Limb (tissue), 2 donors: ENCODE results near the gene SHLD2.
"Not testable (repeated sequence)": the region's sequence is repeated elsewhere in the genome, so short reads cannot be mapped to it uniquely, and the experiment has no call there.

ENCODE experiments used
- DNase-seq, 2 donors: peaks; one replicate each; pipeline ENCODE4 v3.0.0-alpha.2; 2016; ENCODE audit errors: extremely low spot score in 2 of 2

The SHLD2 gene, protein sequence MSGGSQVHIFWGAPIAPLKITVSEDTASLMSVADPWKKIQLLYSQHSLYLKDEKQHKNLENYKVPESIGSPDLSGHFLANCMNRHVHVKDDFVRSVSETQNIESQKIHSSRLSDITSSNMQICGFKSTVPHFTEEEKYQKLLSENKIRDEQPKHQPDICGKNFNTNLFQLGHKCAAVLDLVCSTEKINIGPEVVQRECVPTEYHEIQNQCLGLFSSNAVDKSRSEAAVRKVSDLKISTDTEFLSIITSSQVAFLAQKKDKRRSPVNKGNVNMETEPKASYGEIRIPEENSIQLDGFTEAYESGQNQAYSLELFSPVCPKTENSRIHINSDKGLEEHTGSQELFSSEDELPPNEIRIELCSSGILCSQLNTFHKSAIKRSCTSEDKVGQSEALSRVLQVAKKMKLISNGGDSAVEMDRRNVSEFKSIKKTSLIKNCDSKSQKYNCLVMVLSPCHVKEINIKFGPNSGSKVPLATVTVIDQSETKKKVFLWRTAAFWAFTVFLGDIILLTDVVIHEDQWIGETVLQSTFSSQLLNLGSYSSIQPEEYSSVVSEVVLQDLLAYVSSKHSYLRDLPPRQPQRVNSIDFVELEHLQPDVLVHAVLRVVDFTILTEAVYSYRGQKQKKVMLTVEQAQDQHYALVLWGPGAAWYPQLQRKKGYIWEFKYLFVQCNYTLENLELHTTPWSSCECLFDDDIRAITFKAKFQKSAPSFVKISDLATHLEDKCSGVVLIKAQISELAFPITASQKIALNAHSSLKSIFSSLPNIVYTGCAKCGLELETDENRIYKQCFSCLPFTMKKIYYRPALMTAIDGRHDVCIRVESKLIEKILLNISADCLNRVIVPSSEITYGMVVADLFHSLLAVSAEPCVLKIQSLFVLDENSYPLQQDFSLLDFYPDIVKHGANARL

DNA sequence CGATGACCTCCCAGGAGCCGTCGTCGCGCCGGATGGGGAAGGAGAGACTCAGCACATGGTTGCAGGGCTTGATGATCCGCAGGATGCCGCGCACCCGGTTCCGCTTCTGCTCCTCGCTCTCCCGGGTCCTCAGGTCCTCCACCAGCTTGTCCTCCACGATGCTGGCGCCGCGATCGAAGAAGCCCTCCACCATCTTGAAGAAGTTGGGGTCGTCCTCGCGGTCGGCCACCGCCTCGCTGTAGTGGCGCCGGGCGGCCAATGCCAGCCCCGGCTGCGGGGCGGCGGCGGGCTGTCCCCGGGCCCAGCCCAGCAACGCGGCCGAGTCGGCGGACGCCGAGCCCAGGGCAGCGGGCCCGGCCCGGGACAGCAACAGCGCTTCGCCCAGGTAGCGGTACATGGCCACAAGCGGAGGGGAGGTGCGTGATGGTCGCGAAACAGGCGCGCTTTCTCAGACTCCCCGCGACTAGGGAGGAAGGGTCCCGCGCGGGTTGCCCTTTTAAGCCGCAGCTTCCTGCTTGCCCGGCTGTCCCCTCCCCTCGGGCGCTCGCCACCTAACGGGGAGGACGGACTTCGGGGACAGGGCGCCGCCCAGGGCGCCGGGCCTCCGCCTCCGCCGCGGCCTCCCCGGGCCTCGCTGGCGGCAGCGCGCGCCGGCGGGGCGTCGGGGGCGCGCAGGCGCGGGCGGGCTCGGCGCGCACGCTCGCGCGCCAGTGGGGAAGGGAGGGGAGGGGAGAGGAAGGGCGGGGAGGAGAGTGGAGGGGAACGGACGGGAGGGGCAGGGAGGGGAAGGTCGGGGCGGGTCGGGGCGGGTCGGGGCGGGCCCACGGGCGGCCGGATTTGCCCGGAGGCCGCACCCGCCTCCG, at the start of gene SHLD2, which contains the start of gene GLUD1:
SHLD2 (plus strand) TSS at position 834 of the 863 bp plus-strand sequence. CDS start 56,149 bp downstream, outside the sequence.
GLUD1 (minus strand) TSS at position 471 of the 863 bp plus-strand sequence; CDS start at position 397, 74 bp downstream.
- DNase-seq = peak; percentile 86 to 92

DNA sequence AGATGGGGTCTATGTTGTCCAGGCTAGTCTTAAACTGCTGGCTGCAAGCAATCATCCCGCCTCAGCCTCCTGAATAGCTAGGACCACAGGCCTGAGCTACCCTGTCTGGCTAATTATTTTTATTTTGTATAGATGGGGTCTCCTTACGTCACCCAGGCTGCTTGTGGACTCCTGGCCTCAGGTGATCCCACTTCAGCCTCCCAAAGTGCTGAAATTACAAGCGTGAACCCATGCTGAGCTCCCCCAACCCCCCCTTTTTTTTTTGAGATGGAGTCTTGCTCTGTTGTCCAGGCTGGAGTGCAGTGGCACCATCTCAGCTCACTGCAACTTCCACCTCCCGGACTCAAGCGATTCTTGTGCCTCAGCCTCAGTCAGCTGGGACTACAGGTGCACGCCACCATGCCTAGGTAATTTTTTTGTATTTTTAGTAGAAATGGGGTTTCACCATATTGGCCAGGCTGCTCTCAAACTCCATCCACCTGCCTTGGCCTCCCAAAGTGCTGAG, 49.5 kb upstream of the SHLD2 start:
- no peak for DNase-seq

DNA sequence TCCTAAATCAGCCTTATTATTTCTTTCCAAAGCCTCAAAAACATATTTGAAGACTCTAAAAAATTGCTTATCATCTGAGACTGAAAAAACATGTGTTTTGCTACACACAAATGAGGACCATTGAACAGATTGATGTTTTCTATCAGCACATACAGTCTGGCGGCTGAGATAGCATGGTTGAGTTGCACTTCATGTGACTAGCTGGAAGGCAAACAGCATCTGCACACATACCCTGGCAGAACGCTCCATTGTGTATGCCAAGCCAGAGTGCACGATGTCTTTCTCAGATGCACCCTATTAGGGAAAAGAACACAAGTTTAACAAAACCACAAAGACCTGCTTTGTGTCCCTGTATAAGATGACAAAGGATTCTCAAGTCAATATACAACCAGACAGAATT, 41.9 kb upstream of the SHLD2 start:
- DNase-seq = no peak

DNA sequence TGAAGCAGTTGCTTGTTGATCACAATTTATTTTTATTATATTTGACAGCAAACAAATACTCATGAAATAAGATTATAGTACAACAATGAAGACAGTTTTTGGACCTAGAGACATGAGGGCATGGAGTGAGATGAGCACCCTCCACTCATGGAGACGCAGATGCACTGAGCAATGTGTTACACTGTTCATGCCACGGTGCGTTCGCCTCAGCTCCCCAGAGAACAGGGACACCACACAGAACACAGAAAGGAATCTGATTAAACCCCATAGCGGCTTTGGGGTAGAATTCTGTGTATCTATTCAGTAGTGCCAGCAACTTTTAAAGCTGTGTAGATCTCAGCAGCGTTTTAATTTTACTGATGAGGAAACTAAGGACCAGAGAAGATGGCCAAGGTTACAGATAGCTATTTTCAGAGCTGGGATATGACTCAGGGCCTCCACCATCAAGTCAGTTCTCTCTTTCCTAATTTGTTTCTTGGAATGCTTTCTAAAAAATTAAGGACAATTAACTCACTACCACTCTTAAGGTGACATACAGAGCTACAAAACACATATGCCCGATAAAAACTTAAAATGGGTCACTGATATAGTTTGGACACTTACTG, 41.3 kb upstream of the SHLD2 start:
- no peak for DNase-seq

DNA sequence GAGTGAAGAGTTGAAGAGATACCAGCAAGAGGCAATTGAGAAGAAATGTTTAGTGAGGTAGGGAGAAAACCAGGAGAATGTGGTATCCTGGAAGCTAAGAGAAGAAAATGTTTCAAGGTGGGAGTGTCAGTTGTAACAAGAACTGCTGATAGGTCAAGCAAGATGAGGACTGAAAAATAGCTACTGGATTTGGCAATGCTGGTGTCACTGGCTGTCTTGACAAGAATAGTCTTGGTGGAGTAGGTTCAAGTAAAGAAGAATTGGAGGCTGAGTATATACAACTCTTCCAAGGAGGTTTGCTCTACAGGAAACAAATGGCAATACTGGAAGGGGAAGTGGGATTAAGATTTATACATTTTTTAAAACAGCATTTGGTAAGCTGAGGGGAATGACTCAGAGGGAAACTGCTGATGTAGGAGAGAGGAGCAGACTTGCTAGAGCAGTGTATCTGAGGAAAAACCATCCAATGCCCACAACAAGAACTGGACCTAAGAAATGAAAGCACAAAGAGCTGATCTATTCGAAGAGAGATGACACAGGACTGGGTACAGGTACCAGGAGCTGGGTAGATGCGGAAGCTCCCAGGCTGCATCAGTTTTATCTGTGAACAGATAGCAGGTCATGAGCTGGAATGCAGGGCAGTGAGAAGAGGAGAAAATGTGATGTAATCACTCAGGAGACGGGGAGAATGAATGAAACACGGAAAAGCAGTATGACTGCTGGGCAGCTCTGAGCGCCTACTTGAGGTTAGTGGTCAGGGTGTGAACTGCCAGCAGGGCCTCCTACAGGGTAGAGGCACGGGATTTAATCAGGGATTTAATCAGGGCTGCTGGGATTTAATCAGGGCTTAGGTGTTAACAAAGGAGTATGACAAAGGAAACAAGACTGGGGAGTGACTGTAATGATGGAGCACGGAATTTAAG, 40.4 kb upstream of the SHLD2 start:
- DNase-seq = no peak

DNA sequence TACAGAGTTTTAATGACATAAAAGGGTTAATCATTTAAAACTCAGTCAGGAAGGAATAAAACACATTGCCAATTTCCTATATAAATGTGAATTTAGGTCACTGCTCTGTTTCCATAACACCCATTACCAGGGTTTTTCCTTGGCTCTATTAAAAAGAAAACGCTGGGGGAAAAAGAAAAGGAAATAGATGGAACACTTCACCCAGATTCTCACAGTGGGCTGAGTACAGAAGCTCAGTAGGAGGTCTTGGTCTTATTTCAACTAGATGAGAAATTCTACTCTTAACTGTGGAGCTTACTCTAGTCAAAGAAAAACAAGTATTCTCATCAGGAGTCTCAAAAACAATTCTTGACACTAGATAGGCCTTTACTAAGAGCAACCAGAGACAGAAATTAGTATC, 36.8 kb upstream of the SHLD2 start:
- DNase-seq = no peak

DNA sequence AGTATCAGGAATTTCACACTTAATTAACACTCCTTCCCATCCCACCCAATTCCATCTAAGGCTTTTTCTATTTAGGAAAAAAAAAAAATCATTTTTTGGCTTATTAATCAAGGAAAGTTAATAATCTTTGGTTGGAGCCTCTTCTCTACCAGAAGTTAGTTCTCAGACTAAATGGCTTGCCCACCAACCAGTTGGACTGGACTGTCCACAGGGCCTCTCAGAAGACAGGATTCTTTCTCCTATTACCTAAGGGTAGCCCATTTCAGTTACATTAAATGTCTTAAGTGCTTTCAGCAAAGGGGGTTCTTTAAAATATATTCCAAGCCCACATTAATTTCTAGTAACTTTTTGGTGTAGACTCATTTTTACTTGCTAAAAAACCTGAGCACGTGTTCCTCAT, 35.6 kb upstream of the SHLD2 start:
- no peak for DNase-seq

DNA sequence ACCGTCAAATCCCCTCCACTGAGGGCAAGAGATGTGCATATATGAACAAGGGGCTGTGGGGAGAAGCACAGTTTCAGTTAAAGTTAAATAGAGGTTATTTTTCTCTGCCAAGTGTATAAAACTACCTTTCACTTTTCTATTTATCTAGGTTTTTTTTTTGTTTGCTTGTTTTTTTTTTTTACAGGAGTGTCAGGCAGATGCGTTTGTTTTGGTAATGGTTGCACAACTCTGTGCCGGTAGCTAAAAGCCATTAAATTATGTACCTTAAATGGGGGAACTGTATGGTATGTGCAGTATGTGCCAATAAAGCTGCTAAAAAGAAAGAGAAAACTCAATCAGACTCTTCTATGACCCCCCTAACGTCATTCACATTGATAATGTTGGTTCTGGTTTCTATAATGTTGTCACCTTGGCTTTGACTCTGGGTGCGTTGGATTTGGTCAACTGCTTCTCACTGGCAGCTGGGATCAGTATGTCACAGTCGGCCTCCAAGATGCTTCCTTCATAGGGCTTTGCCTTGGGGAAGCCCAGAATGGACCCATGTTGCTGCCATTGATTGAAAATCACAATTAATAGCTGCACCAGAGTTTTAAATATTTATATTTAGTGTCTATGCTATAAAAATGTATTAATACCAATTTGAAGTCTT, 34.6 kb upstream of the SHLD2 start:
- DNase-seq = no peak

DNA sequence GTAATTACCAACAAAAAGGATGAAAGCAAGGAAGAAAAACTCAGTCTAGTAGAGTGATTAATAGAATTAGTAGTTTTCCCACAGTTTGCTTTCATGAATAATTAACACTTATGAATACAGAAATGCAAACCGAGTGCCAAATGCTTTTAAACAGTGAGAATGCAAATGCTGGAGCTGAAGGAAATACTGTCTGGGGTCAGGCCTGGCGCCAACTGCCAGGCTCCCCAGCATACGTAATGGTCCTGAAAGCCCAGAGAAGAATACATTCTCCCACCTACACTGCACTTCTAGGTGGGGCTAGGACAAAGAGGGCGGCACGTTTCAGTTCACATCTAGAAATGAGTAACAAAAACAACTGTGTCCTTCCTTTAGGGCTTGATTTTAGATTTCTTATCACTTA, 30.4 kb upstream of the SHLD2 start:
- no peak for DNase-seq

DNA sequence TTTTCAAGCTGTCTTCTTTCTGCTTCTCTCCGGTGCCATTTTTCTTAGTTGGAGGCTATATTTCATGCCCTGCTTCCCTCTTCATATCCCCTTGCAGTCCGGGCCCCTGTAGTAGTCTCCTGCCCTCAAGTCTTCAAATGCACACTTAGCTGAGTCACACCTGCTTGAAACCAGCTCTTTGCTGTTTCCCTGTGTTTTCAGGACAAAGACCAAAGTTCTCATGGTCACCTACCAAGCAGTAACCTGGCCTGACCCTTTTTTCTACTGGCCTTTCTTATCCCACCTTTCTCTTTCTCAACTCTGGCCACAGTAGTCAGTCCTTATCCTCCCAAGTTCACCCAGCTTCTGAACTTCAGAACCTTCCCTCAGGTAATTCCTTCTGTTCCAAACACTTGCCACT, 28.8 kb upstream of the SHLD2 start:
- DNase-seq = no peak

DNA sequence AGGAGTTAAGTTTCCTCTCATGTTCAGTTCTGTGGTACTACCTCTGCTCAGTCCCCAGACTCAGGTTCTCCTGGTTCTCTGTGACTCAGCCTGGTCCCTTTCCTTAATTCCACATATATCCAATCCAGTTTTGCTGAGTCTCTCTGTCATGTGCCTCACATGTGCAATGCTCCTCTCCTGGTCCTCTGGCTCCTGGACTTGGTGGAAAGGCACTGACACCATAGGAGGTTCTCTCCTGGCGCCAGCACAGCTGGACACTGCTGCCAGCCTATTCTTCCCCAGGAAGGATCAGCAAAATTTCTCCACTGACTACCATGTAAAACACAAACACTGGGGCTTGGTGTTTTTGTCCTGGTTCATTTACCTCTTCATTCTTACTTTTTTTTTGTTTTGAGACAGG, 28.1 kb upstream of the SHLD2 start:
- DNase-seq = no peak

DNA sequence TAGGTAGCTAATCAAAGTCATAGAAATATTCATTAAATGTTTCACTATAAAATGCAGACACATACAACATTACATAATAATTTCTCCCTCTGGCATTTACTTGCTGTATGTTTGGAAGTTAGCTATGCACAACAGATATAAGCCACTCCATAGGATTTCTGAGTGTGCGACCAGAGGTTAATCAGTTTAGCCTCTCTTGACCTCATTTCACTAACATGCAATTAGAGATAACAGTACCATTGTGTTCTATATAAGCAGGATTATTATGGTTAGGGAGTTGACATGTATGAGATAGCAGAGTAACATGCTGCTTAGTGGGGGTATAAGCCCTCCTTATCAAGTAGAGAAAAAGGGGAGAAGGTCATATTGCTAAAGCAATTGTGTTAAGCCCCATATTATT, 26.7 kb upstream of the SHLD2 start:
- DNase-seq = no peak

DNA sequence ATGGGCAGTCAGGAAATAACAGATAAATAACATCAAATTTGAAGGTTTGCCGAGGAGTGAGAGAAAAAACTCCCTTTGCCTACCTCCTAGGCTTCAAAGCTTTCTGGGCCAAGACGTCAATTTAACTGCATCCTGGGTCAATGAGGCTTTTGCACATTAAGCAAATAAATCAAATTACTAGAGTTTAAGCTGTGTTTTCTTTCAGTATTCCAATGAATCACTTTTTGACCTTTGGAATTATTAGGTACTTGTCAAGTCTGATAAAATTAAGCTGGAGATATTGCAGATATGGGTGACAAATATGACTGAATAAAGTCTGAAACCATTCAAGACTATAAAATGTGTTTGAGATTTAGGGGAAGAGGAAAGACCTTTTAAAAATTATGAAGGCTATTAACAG, 22.6 kb upstream of the SHLD2 start:
- no peak for DNase-seq

DNA sequence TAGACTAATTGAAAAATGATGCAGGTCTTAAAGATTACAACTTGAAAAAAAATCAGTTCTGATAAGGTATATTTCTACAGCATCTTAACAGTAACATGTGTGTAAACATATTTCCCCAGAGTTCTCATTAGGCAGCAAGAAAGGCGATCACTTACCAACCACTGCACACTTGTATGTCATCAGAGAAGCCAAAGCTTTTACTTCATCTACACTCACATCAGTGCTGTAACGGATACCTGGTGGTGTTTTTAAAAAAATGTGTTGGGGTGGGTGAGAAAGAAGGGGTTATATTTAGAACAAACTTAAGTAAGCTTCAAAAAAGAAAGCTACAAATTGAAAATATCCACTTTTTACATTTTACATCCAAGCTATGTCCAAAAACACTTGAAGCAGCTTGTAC, 18.6 kb upstream of the SHLD2 start:
- not testable (repeated sequence) for DNase-seq

DNA sequence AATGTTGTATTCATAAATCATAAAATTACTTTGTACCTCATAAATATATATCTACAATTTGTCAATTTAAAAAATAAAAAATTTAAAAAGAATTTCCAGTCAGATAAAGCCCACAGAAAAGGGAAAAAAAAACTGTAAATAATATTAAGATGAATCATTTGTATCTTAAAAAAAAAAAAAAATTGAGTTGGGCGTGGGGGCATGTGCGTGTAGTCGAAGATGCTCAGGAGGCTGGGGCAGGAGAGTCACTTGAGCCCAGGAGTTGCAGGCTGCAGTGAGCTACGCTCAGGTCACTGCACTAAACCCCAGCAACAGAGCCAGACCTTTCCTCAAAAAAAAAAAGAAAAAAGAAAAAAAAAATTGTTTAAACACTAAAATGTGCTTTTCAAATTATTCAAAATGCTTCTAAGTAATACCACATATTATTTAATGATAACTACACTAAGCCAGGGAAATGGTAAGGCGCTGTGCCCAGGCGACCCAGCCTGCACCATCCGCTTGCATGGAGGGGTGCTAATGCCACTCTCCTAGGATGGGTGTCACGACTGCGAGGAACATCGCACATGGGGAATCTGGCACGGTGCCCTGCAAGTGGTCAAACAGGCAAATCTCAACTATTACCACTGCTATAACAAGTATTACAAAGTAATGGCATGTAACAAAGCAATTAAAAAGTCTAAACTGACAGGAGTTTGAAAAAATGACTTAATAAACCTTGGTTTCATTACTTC, 15.7 kb upstream of the SHLD2 start:
- no peak for DNase-seq

DNA sequence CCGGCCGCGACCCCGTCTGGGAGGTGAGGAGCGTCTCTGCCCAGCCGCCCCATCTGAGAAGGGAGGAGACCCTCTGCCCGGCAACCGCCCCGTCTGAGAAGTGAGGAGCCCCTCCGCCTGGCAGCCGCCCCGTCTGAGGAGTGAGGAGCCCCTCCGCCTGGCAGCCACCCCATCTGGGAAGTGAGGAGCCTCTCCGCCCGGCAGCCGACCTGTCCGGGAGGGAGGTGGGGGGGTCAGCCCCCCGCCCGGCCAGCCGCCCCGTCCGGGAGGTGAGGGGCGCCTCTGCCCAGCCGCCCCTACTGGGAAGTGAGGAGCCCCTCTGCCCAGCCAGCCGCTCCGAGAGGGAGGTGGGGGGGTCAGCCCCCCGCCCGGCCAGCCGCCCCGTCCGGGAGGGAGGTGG, 14.4 kb upstream of the SHLD2 start:
- not testable (repeated sequence) for DNase-seq

DNA sequence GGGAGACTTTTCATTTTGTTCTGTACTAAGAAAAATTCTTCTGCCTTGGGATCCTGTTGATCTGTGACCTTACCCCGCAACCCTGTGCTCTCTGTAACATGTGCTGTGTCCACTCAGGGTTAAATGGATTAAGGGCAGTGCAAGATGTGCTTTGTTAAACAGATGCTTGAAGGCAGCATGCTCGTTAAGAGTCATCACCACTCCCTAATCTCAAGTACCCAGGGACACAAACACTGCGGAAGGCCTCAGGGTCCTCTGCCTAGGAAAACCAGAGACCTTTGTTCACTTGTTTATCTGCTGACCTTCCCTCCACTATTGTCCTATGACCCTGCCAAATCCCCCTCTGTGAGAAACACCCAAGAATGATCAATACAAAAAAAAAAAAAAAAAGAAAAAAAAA, 13.4 kb upstream of the SHLD2 start:
- DNase-seq = not testable (repeated sequence)

DNA sequence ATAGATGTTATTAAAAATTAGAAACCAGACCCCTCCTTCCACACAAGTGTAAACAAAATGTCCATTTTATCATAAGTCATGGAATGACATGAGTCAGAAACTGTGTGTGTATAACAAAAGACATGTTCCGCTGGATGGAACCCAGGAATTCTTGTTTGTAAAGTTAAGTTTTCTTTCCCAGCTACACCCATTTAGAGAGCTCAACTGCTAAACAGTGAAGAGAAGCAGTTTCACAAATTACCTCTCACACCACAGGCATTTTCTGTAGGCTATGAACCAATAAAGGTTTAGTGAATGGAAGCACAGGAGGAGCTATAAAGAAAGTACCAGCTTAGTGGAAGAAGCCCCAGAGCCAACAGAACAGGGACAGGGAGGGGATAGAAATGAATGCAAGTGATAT, 12.8 kb upstream of the SHLD2 start:
- not testable (repeated sequence) for DNase-seq
